HG03521 (cell line): ENCODE measurements around the gene LZTR1.
"Not testable (repeated sequence)": the region's sequence is repeated elsewhere in the genome, so short reads cannot be mapped to it uniquely, and the experiment has no call there.

ENCODE experiments used
- ATAC-seq: cut with Tn5 transposase; IDR thresholded peaks from one replicate; pipeline ENCODE4 v1.9.1; 2021; ENCODE audit warnings: mild to moderate bottlenecking, moderate library complexity; ENCODE audit not compliant: unreplicated experiment

LZTR1 gene

GRCh38 chr22:20995329-20996030 lies 13.4 kb downstream of the LZTR1 start:
- ATAC-seq, result no peak

GRCh38 chr22:20996031-20996410 lies 13.9 kb downstream of the LZTR1 start:
- ATAC-seq, result no peak

- no peak for ATAC-seq
These were observed 14.8 kb downstream of the LZTR1 start for GRCh38 chr22:20996598-20997535.

- no peak for ATAC-seq
These were observed 15.6 kb downstream of the LZTR1 start for GRCh38 chr22:20997536-20998257.

- no peak for ATAC-seq
These were observed 16.6 kb downstream of the LZTR1 start for GRCh38 chr22:20998411-20999336.

- ATAC-seq, result no peak
These were observed 17.5 kb downstream of the LZTR1 start for GRCh38 chr22:20999350-21000206.

- no peak for ATAC-seq
These were observed 18.3 kb downstream of the LZTR1 start for GRCh38 chr22:21000207-21000986.

GRCh38 chr22:21000987-21001600 lies 19.0 kb downstream of the LZTR1 start:
- ATAC-seq, result peak; percentile 1

- peak; percentile 82 for ATAC-seq
These were observed 19.7 kb downstream of the LZTR1 start, which contains the start of gene THAP7 for GRCh38 chr22:21001601-21002325. Gene THAP7 (minus strand): TSS chr22:21002118. CDS start chr22:21001911, 207 bp downstream.

- no peak for ATAC-seq
These were observed 21.7 kb downstream of the LZTR1 start for GRCh38 chr22:21003782-21004181.

- not testable (repeated sequence) for ATAC-seq
These were observed 27.1 kb downstream of the LZTR1 start for GRCh38 chr22:21009208-21009607.

GRCh38 chr22:21009638-21010425 lies 27.7 kb downstream of the LZTR1 start:
- ATAC-seq, result no peak

GRCh38 chr22:21010426-21011113 lies 28.5 kb downstream of the LZTR1 start:
- no peak for ATAC-seq

GRCh38 chr22:21012446-21013407 lies 30.6 kb downstream of the LZTR1 start:
- ATAC-seq, result no peak

- no peak for ATAC-seq
These were observed 31.6 kb downstream of the LZTR1 start for GRCh38 chr22:21013657-21014201.
